HEK293T (cell line): ENCODE measurements around the gene PCDHGA9.
"Not testable (repeated sequence)": the region's sequence is repeated elsewhere in the genome, so short reads cannot be mapped to it uniquely, and the experiment has no call there.

Source experiments
- CTCF ChIA-PET: fragments of 350-600 bp; formaldehyde crosslinking; extraction: SDS; loops from one replicate; lab custom pipeline; 2021; ENCODE audit warnings: antibody characterized with exemption, inconsistent platforms; lab: Yijun Ruan, JAX
- POLR2A ChIA-PET: fragments of 350-600 bp; formaldehyde crosslinking; extraction: SDS; loops from one replicate; lab custom pipeline; 2020; ENCODE audit warnings: antibody characterized with exemption, inconsistent platforms; lab: Yijun Ruan, JAX
- DNase-seq: peaks from one replicate; pipeline ENCODE4 v3.0.0; 2012; ENCODE audit warnings: mixed read lengths; ENCODE audit errors: extremely low spot score
- ARNT ChIP-seq: fragments of 450-650 bp; IDR thresholded peaks from 2 replicates; pipeline ENCODE4 v1.6.1; 2017; ENCODE audit warnings: mild to moderate bottlenecking
- BHLHE40 ChIP-seq: fragments of 450-650 bp; IDR thresholded peaks from 2 replicates; pipeline ENCODE4 v1.6.1; 2016; ENCODE audit warnings: mild to moderate bottlenecking, moderate library complexity, borderline replicate concordance
- CTBP1 ChIP-seq: fragments of 450-650 bp; IDR thresholded peaks from 2 replicates; pipeline ENCODE4 v1.6.1; 2016; ENCODE audit warnings: borderline replicate concordance
- ELF4 ChIP-seq: fragments of 450-650 bp; IDR thresholded peaks from 2 replicates; pipeline ENCODE4 v1.6.1; 2017; ENCODE audit warnings: antibody characterized with exemption
- FOXA1 ChIP-seq: fragments of 450-650 bp; IDR thresholded peaks from 2 replicates; pipeline ENCODE4 v1.6.1; 2016; ENCODE audit warnings: mild to moderate bottlenecking
- FOXK2 ChIP-seq: fragments of 450-650 bp; IDR thresholded peaks from 2 replicates; pipeline ENCODE4 v1.6.1; 2016; ENCODE audit warnings: mild to moderate bottlenecking
- FOXM1 ChIP-seq: fragments of 450-650 bp; IDR thresholded peaks from 2 replicates; pipeline ENCODE4 v1.6.1; 2017; ENCODE audit warnings: mild to moderate bottlenecking, borderline replicate concordance
- HDGF ChIP-seq: fragments of 450-650 bp; IDR thresholded peaks from 2 replicates; pipeline ENCODE4 v1.6.1; 2017; ENCODE audit warnings: antibody characterized with exemption, borderline replicate concordance
- L3MBTL2 ChIP-seq: fragments of 450-650 bp; conservative IDR thresholded peaks from 2 replicates; pipeline ENCODE4 v1.6.1; 2016; ENCODE audit warnings: mild to moderate bottlenecking
- LEF1 ChIP-seq: fragments of 450-650 bp; IDR thresholded peaks from 2 replicates; pipeline ENCODE4 v1.6.1; 2017; ENCODE audit warnings: mild to moderate bottlenecking, borderline replicate concordance
- NFRKB ChIP-seq: fragments of 450-650 bp; IDR thresholded peaks from 2 replicates; pipeline ENCODE4 v1.6.1; 2016; ENCODE audit warnings: mild to moderate bottlenecking, moderate library complexity
- PKNOX1 ChIP-seq: fragments of 450-650 bp; IDR thresholded peaks from 2 replicates; pipeline ENCODE4 v1.6.1; 2016
- SP1 ChIP-seq: fragments of 450-650 bp; IDR thresholded peaks from 2 replicates; pipeline ENCODE4 v1.6.1; 2017
- SUZ12 ChIP-seq: fragments of 450-650 bp; IDR thresholded peaks from 2 replicates; pipeline ENCODE4 v1.6.1; 2016; ENCODE audit warnings: mild to moderate bottlenecking
- TARDBP ChIP-seq: fragments of 450-650 bp; IDR thresholded peaks from 2 replicates; pipeline ENCODE4 v1.6.1; 2016
- ZNF384 ChIP-seq: fragments of 450-650 bp; IDR thresholded peaks from 2 replicates; pipeline ENCODE4 v1.6.1; 2016

Gene PCDHGA9

GRCh38 chr5:141393267-141393666 lies 9.3 kb upstream of the PCDHGA9 start:
- ChIA-PET POLR2A (no interaction called here), CTCF (no interaction called here)
- no peak for DNase-seq
- TF ChIP-seq ZNF384 (no peak), NFRKB (no peak), ARNT (no peak), FOXA1 (no peak), BHLHE40 (no peak), LEF1 (no peak), PKNOX1 (no peak), SUZ12 (no peak), L3MBTL2 (no peak), FOXK2 (no peak), HDGF (no peak), SP1 (no peak), ELF4 (no peak), FOXM1 (no peak), CTBP1 (no peak), TARDBP (no peak)

DNA sequence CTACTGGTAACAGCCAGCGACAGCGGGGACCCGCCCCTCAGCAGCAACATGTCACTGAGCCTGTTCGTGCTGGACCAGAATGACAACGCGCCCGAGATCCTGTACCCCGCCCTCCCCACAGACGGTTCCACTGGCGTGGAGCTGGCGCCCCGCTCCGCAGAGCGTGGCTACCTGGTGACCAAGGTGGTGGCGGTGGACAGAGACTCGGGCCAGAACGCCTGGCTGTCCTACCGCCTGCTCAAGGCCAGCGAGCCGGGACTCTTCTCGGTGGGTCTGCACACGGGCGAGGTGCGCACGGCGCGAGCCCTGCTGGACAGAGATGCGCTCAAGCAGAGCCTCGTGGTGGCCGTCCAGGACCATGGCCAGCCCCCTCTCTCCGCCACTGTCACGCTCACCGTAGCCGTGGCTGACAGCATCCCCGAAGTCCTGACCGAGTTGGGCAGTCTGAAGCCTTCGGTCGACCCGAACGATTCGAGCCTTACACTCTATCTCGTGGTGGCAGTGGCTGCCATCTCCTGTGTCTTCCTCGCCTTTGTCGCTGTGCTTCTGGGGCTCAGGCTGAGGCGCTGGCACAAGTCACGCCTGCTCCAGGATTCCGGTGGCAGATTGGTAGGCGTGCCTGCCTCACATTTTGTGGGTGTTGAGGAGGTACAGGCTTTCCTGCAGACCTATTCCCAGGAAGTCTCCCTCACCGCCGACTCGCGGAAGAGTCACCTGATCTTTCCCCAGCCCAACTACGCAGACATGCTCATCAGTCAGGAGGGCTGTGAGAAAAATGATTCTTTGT lies 8.0 kb upstream of the PCDHGA9 start:
- POLR2A ChIA-PET, DNase-seq, CTCF ChIA-PET: not testable (repeated sequence)

DNA sequence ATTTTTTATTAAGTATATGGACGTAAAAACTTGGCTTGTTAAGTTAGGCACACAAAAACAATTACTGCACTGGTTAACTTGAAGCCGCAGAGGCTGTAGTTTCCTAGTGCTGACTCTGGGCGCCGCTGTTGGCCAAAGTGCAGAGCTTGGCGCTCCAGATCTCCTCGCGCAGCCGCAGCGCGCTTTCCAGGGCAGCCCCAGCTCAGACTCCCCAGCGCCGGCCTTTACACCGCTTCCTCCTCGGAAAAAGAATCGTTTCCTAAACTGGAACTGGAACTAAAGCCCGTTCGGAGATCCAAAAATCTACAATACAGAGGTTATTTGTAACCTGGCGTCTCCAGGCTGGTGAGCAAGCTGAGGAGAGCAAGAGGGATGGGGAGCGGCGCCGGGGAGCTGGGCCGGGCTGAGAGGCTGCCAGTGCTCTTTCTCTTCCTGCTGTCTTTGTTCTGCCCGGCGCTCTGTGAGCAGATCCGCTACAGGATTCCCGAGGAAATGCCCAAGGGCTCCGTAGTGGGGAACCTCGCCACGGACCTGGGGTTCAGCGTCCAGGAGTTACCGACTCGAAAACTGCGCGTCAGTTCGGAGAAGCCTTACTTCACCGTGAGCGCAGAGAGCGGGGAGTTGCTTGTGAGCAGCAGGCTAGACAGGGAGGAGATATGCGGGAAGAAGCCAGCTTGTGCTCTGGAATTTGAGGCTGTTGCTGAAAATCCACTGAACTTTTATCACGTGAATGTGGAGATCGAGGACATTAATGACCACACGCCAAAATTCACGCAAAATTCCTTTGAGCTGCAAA lies 4.6 kb upstream of the PCDHGA9 start, which contains the start of gene PCDHGB5:
Gene PCDHGB5 (plus strand): TSS at position 192 of the 796 bp plus-strand sequence. CDS start 181 bp downstream, at position 373.
- CTCF ChIA-PET, DNase-seq, POLR2A ChIA-PET: not testable (repeated sequence)

GRCh38 chr5:141398608-141399007 lies 4.0 kb upstream of the PCDHGA9 start:
- no peak for DNase-seq
- TF ChIP-seq L3MBTL2 = no peak
- no peak for TF ChIP-seq FOXM1
- TF ChIP-seq FOXA1 = no peak
- no peak for TF ChIP-seq PKNOX1
- no peak for TF ChIP-seq NFRKB
- TF ChIP-seq HDGF = no peak
- no peak for TF ChIP-seq LEF1
- TF ChIP-seq CTBP1 = no peak
- TF ChIP-seq ARNT = no peak
- no peak for TF ChIP-seq TARDBP
- no peak for TF ChIP-seq FOXK2
- no peak for TF ChIP-seq SUZ12
- TF ChIP-seq ZNF384 = no peak
- ChIA-PET POLR2A (no interaction called here), CTCF (no interaction called here)

GRCh38 chr5:141399555-141400258 lies 2.9 kb upstream of the PCDHGA9 start:
- ChIA-PET POLR2A (no interaction called here), CTCF (no interaction called here)
- DNase-seq = no peak
- TF ChIP-seq ELF4 (no peak), LEF1 (no peak), ARNT (no peak), FOXM1 (no peak), BHLHE40 (no peak), FOXA1 (no peak), FOXK2 (no peak), L3MBTL2 (no peak), HDGF (no peak), SUZ12 (no peak), SP1 (no peak), PKNOX1 (no peak), CTBP1 (no peak), ZNF384 (no peak), NFRKB (no peak), TARDBP (no peak)

DNA sequence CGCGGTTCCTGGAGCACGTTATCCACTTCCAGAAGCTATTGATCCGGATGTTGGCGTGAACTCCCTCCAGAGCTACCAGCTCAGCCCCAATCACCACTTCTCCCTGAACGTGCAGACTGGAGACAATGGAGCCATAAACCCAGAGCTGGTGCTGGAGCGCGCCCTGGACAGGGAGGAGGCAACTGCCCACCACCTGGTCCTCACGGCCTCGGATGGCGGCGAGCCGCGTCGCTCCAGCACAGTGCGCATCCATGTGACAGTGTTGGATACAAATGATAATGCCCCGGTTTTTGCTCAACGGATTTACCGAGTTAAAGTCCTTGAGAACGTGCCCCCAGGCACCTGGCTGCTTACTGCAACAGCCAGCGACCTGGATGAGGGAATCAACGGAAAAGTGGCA lies 809 bp downstream of the PCDHGA9 start:
- POLR2A ChIA-PET = no interaction called here
- TF ChIP-seq PKNOX1 (no peak), SUZ12 (no peak), L3MBTL2 (no peak), FOXK2 (no peak), LEF1 (no peak), HDGF (no peak), NFRKB (no peak), CTBP1 (no peak), ARNT (no peak), TARDBP (no peak), SP1 (no peak), FOXM1 (no peak), FOXA1 (no peak), ZNF384 (no peak), ELF4 (no peak), BHLHE40 (no peak)
- DNase-seq = no peak
- CTCF ChIA-PET = no interaction called here

DNA sequence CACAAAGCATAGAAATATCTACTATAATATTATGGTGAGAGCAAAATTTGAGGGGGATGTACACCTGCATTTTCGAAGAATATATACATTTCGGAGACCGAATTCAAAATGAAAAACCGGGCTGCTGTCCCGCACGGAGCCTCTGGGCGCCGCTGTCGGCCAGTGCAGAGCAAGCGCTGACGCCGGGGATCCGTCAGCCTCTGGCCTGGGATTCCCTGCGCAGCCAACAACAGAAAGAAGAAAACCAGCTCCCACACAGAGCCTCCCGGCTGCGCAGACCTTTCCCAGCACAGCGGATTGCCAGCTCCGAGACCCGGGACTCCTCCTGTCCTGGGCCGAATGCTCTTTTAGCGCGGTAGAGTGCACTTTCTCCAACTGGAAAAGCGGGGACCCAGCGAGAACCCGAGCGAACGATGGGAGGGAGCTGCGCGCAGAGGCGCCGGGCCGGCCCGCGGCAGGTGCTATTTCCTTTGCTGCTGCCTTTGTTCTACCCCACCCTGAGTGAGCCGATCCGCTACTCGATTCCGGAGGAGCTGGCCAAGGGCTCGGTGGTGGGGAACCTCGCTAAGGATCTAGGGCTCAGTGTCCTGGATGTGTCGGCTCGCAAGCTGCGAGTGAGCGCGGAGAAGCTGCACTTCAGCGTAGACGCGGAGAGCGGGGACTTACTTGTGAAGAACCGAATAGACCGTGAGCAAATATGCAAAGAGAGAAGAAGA lies 5.4 kb downstream of the PCDHGA9 start, which contains the start of gene PCDHGB6:
Gene PCDHGB6 (plus strand): TSS at position 232 of the 716 bp plus-strand sequence. CDS start 182 bp downstream, at position 414.
- DNase-seq, CTCF ChIA-PET, POLR2A ChIA-PET: not testable (repeated sequence)
